Measurements from ENCODE around the gene TMTC4.

Gene TMTC4

GRCh38 chr13:100637380-100637779, 37.2 kb downstream of the TMTC4 start:
- peaks cover 1% of the 10 kb centered on the region for H3K79me2 ChIP-seq (ENCODE audit: control insufficient read depth, insufficient read depth, low read length, poor library complexity)
- no peak overlapping the region for H3K4me3 ChIP-seq (ENCODE audit: low read depth, low read length)
- H3K18ac ChIP-seq (ENCODE audit: low read length): no peak overlapping the region
- H3K79me1 ChIP-seq (ENCODE audit: low read length): no peaks in the 10 kb centered on the region
- no peak for DNase-seq
- H3K36me3 ChIP-seq (ENCODE audit: control insufficient read depth in 1 of 2, insufficient read depth in 2 of 2, low read length in 2 of 2): peaks cover 32 to 40% of the 10 kb centered on the region in 2 experiments
- no peak overlapping the region for H2AK5ac ChIP-seq (ENCODE audit: low read length)
- no peak overlapping the region for H3K27ac ChIP-seq (ENCODE audit: low read depth, low read length)
- no peak overlapping the region for H2AFZ ChIP-seq (ENCODE audit: insufficient read depth, low read length, poor library complexity)
- H4K8ac ChIP-seq (ENCODE audit: low read depth, low read length): no peak overlapping the region
- H2BK12ac ChIP-seq (ENCODE audit: low read length): no peak overlapping the region
- 100% methylated on average over 2 of the region's 16 CpGs for WGBS (ENCODE audit: extremely low coverage, insufficient coverage, insufficient read length)
- no peak overlapping the region for H3K4me2 ChIP-seq (ENCODE audit: low read length)
- no peak overlapping the region for H4K91ac ChIP-seq (ENCODE audit: low read depth, low read length)
- H3K14ac ChIP-seq (ENCODE audit: low read length): no peak overlapping the region
- no peak overlapping the region for H3K23ac ChIP-seq (ENCODE audit: low read length)
- H2BK5ac ChIP-seq (ENCODE audit: low read depth, low read length, poor library complexity): no peak overlapping the region
- H4K12ac ChIP-seq (ENCODE audit: low read depth, low read length): no peak overlapping the region
- no peak overlapping the region for H2BK120ac ChIP-seq (ENCODE audit: insufficient read depth, low read length, poor library complexity)
- no peaks in the 10 kb centered on the region for H3K9me3 ChIP-seq (ENCODE audit: insufficient read depth, low read depth, low read length)
- no peak overlapping the region for H3K9ac ChIP-seq (ENCODE audit: low read length)
- no peaks in the 10 kb centered on the region for H3K4me1 ChIP-seq (ENCODE audit: control insufficient read depth in 1 of 2, insufficient read depth in 2 of 2, low read length in 2 of 2)
- H3K27me3 ChIP-seq (ENCODE audit: insufficient read depth, low read length): no peaks in the 10 kb centered on the region
- H3K4ac ChIP-seq (ENCODE audit: low read depth, low read length): no peak overlapping the region

- Histone ChIP-seq H3K27me3 (ENCODE audit: insufficient read depth, low read length) (no peaks in the 10 kb centered on the region), H3K4me3 (ENCODE audit: low read depth, low read length) (no peak overlapping the region), H3K36me3 (ENCODE audit: control insufficient read depth in 1 of 2, insufficient read depth in 2 of 2, low read length in 2 of 2) (peaks cover 27 to 32% of the 10 kb centered on the region in 2 experiments), H3K23ac (ENCODE audit: low read length) (no peak overlapping the region), H3K79me2 (ENCODE audit: control insufficient read depth, insufficient read depth, low read length, poor library complexity) (peaks cover 1% of the 10 kb centered on the region), H4K91ac (ENCODE audit: low read depth, low read length) (no peak overlapping the region), H3K27ac (ENCODE audit: low read depth, low read length) (no peak overlapping the region), H3K4ac (ENCODE audit: low read depth, low read length) (no peak overlapping the region), H3K9ac (ENCODE audit: low read length) (no peak overlapping the region), H4K8ac (ENCODE audit: low read depth, low read length) (no peak overlapping the region), H2BK120ac (ENCODE audit: insufficient read depth, low read length, poor library complexity) (no peak overlapping the region), H2AK5ac (ENCODE audit: low read length) (no peak overlapping the region), H3K4me1 (ENCODE audit: control insufficient read depth in 1 of 2, insufficient read depth in 2 of 2, low read length in 2 of 2) (no peaks in the 10 kb centered on the region), H2BK5ac (ENCODE audit: low read depth, low read length, poor library complexity) (no peak overlapping the region), H2AFZ (ENCODE audit: insufficient read depth, low read length, poor library complexity) (no peak overlapping the region), H3K4me2 (ENCODE audit: low read length) (no peak overlapping the region), H4K12ac (ENCODE audit: low read depth, low read length) (no peak overlapping the region), H3K9me3 (ENCODE audit: insufficient read depth, low read depth, low read length) (no peaks in the 10 kb centered on the region), H2BK12ac (ENCODE audit: low read length) (no peak overlapping the region), H3K79me1 (ENCODE audit: low read length) (no peaks in the 10 kb centered on the region), H3K14ac (ENCODE audit: low read length) (no peak overlapping the region), H3K18ac (ENCODE audit: low read length) (no peak overlapping the region)
- no peak for DNase-seq
- no CpG with 5 or more reads among the region's 7 CpGs for WGBS (ENCODE audit: extremely low coverage, insufficient coverage, insufficient read length)
Measured at GRCh38 chr13:100636441-100636840, 38.2 kb downstream of the TMTC4 start.

- no peak overlapping the region for H3K27ac ChIP-seq (ENCODE audit: low read depth, low read length)
- no peak overlapping the region for H2BK120ac ChIP-seq (ENCODE audit: insufficient read depth, low read length, poor library complexity)
- no peak overlapping the region for H3K9ac ChIP-seq (ENCODE audit: low read length)
- no CpG with 5 or more reads among the region's 7 CpGs for WGBS (ENCODE audit: extremely low coverage, insufficient coverage, insufficient read length)
- H3K27me3 ChIP-seq (ENCODE audit: insufficient read depth, low read length): no peaks in the 10 kb centered on the region
- H4K91ac ChIP-seq (ENCODE audit: low read depth, low read length): no peak overlapping the region
- H3K79me1 ChIP-seq (ENCODE audit: low read length): no peaks in the 10 kb centered on the region
- H3K4me1 ChIP-seq (ENCODE audit: control insufficient read depth in 1 of 2, insufficient read depth in 2 of 2, low read length in 2 of 2): no peaks in the 10 kb centered on the region
- no peak overlapping the region for H2BK12ac ChIP-seq (ENCODE audit: low read length)
- no peak overlapping the region for H4K12ac ChIP-seq (ENCODE audit: low read depth, low read length)
- H3K79me2 ChIP-seq (ENCODE audit: control insufficient read depth, insufficient read depth, low read length, poor library complexity): peaks cover 1% of the 10 kb centered on the region
- H2AFZ ChIP-seq (ENCODE audit: insufficient read depth, low read length, poor library complexity): no peak overlapping the region
- no peak overlapping the region for H3K4me3 ChIP-seq (ENCODE audit: low read depth, low read length)
- H3K14ac ChIP-seq (ENCODE audit: low read length): no peak overlapping the region
- H2AK5ac ChIP-seq (ENCODE audit: low read length): no peak overlapping the region
- DNase-seq: no peak
- no peak overlapping the region for H3K23ac ChIP-seq (ENCODE audit: low read length)
- no peak overlapping the region for H3K4me2 ChIP-seq (ENCODE audit: low read length)
- H3K9me3 ChIP-seq (ENCODE audit: insufficient read depth, low read depth, low read length): no peaks in the 10 kb centered on the region
- no peak overlapping the region for H3K18ac ChIP-seq (ENCODE audit: low read length)
- H3K4ac ChIP-seq (ENCODE audit: low read depth, low read length): no peak overlapping the region
- H3K36me3 ChIP-seq (ENCODE audit: control insufficient read depth in 1 of 2, insufficient read depth in 2 of 2, low read length in 2 of 2): peaks cover 24 to 29% of the 10 kb centered on the region in 2 experiments
- H4K8ac ChIP-seq (ENCODE audit: low read depth, low read length): no peak overlapping the region
- no peak overlapping the region for H2BK5ac ChIP-seq (ENCODE audit: low read depth, low read length, poor library complexity)
Measured at GRCh38 chr13:100636004-100636403, 38.6 kb downstream of the TMTC4 start.

- Histone ChIP-seq H3K27me3 (ENCODE audit: insufficient read depth, low read length) (no peaks in the 10 kb centered on the region), H4K12ac (ENCODE audit: low read depth, low read length) (no peak overlapping the region), H3K23ac (ENCODE audit: low read length) (no peak overlapping the region), H3K14ac (ENCODE audit: low read length) (no peak overlapping the region), H2AK5ac (ENCODE audit: low read length) (no peak overlapping the region), H3K4me1 (ENCODE audit: control insufficient read depth in 1 of 2, insufficient read depth in 2 of 2, low read length in 2 of 2) (peaks cover 0 to 2% of the 10 kb centered on the region in 2 experiments), H2BK120ac (ENCODE audit: insufficient read depth, low read length, poor library complexity) (no peak overlapping the region), H3K27ac (ENCODE audit: low read depth, low read length) (no peak overlapping the region), H3K79me2 (ENCODE audit: control insufficient read depth, insufficient read depth, low read length, poor library complexity) (peaks cover 1% of the 10 kb centered on the region), H2BK5ac (ENCODE audit: low read depth, low read length, poor library complexity) (no peak overlapping the region), H3K9me3 (ENCODE audit: insufficient read depth, low read depth, low read length) (no peaks in the 10 kb centered on the region), H4K8ac (ENCODE audit: low read depth, low read length) (no peak overlapping the region), H2BK12ac (ENCODE audit: low read length) (no peak overlapping the region), H4K91ac (ENCODE audit: low read depth, low read length) (no peak overlapping the region), H3K36me3 (ENCODE audit: control insufficient read depth in 1 of 2, insufficient read depth in 2 of 2, low read length in 2 of 2) (peaks cover 23 to 29% of the 10 kb centered on the region in 2 experiments), H2AFZ (ENCODE audit: insufficient read depth, low read length, poor library complexity) (no peak overlapping the region), H3K9ac (ENCODE audit: low read length) (no peak overlapping the region), H3K18ac (ENCODE audit: low read length) (no peak overlapping the region), H3K4ac (ENCODE audit: low read depth, low read length) (no peak overlapping the region), H3K4me3 (ENCODE audit: low read depth, low read length) (no peak overlapping the region), H3K79me1 (ENCODE audit: low read length) (no peaks in the 10 kb centered on the region), H3K4me2 (ENCODE audit: low read length) (no peak overlapping the region)
- no peak for DNase-seq
- WGBS (ENCODE audit: extremely low coverage, insufficient coverage, insufficient read length): no CpG with 5 or more reads among the region's 12 CpGs
Measured at GRCh38 chr13:100634696-100635095, 39.9 kb downstream of the TMTC4 start.
